ENCODE data around the gene ECE1.

The ECE1 gene

DNA sequence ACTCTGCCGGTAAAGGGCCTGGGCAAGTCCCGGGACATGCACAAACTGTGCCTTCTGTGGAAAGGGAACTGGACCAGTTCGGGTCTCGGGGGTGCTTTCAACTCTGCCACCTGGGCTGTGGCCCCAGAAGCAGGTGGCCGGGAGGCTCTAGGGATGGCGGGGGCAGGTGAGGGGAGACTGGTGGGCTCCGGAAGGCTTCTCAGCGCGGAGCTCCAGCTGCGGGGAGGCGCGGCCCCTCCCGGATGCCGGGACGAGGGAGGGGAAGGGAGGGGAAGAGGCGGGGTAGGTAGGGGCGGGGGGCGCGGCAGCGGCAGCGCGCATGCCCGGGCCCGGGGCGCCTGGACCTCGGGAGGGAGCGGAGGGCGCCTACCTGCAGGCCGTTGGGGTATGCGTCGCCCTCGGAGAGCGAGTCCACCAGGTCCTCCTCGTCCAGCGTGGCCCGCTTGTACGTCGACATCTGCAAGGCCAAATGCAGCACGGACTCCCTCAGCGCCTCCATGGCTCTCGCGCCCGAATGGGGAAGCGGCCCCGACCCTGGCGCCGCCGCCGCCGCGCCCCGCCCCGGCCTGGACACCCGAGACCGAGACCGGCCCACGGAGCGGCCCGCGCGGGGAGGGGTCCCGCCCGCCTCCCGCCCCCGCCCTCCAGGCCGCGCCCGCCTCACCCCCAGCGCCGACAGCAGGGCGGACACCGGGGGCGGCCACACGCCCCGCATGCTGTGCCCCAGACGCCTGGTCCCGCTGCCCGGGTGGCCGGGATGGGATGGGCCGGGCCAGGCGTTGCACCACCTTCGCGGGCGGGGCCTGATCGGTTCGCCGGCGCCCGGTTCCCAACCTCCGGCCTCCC is at the start of gene ECE1:
Gene ECE1 (minus strand): TSS at position 764 of the 846 bp plus-strand sequence. CDS start 49 bp downstream, at position 715.
- DNase-seq (ENCODE audit: extremely low read depth, low read depth) = no peak
- TF ChIP-seq CTCF (IDR thresholded peaks at IDR 0.05; ENCODE audit: low read depth, low read length) = no peak

- DNase-seq (ENCODE audit: extremely low read depth, low read depth) = no peak
- TF ChIP-seq CTCF (IDR thresholded peaks at IDR 0.05; ENCODE audit: low read depth, low read length) = no peak
Measured at GRCh38 chr1:21339356-21340229, 49.3 kb upstream of the ECE1 start.

- no peak for TF ChIP-seq CTCF (IDR thresholded peaks at IDR 0.05; ENCODE audit: low read depth, low read length)
- DNase-seq (ENCODE audit: extremely low read depth, low read depth) = peak; percentile 91
Measured at GRCh38 chr1:21338573-21339355, 48.5 kb upstream of the ECE1 start.

GRCh38 chr1:21337928-21338572 is 47.8 kb upstream of the ECE1 start:
- peak; percentile 93 for DNase-seq (ENCODE audit: extremely low read depth, low read depth)
- no peak for TF ChIP-seq CTCF (IDR thresholded peaks at IDR 0.05; ENCODE audit: low read depth, low read length)

DNA sequence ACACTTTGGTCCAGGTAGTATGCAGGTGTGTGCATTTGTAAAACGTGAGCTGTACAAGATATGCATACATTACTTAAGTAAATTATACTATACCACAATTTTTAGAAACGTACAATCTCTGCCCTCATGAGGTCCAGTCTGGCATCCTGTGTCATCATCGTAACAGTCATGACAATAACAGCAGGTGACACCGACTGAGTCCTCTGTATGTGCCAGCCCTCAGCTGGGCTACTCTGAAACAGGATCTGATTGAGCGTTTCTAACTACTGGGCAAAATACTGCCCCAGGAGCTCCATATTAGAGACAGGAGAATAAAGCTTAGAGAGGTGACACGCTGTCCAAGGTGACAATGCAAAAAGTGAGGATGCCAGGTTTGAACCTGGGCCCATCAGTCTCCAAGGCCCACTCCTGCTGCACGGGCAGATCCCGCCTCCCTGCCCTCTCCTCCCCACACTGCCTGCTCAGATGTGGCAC is 47.2 kb upstream of the ECE1 start:
- no peak for DNase-seq (ENCODE audit: extremely low read depth, low read depth)
- no peak for TF ChIP-seq CTCF (IDR thresholded peaks at IDR 0.05; ENCODE audit: low read depth, low read length)

- TF ChIP-seq CTCF (IDR thresholded peaks at IDR 0.05; ENCODE audit: low read depth, low read length) = no peak
- DNase-seq (ENCODE audit: extremely low read depth, low read depth) = no peak
Measured at GRCh38 chr1:21337010-21337437, 46.8 kb upstream of the ECE1 start.
